H9 (cell line): Measurements from ENCODE around the gene ALX4. TPM values are rescaled to one million over a fixed set of nuclear protein-coding genes. Genes with fewer than 3 reads are reported as not detected.

Source experiments
- DNase-seq: peaks from one replicate; pipeline ENCODE4 v3.0.0-alpha.2; 2017
- H2AFZ ChIP-seq: one replicate; pipeline ENCODE4 v1.6.1; 2013; ENCODE audit warnings: mild to moderate bottlenecking, low read length, control low read depth, moderate library complexity
- H2AK5ac ChIP-seq: 2 replicates; pipeline ENCODE4 v1.6.1; 2013; ENCODE audit warnings: low read length, control low read depth, mixed read lengths; ENCODE audit not compliant: insufficient read length
- H2BK120ac ChIP-seq: one replicate; pipeline ENCODE4 v1.6.1; 2013; ENCODE audit warnings: low read depth, mild to moderate bottlenecking, low read length, control low read depth, inconsistent platforms; ENCODE audit not compliant: poor library complexity, severe bottlenecking
- H2BK12ac ChIP-seq: 2 replicates; pipeline ENCODE4 v1.6.1; 2013; ENCODE audit warnings: low read length, control low read depth, mixed read lengths, low read depth; ENCODE audit not compliant: insufficient read length
- H2BK15ac ChIP-seq: 2 replicates; pipeline ENCODE4 v1.6.1; 2013; ENCODE audit warnings: low read depth, low read length, control low read depth
- H2BK20ac ChIP-seq: one replicate; pipeline ENCODE4 v1.6.1; 2013; ENCODE audit warnings: low read depth, mild to moderate bottlenecking, low read length, control low read depth, inconsistent platforms; ENCODE audit not compliant: poor library complexity, severe bottlenecking
- H2BK5ac ChIP-seq: 2 replicates; pipeline ENCODE4 v1.6.1; 2013; ENCODE audit warnings: low read length, control low read depth, mixed read lengths; ENCODE audit not compliant: insufficient read length
- H3K14ac ChIP-seq: 2 replicates; pipeline ENCODE4 v1.6.1; 2013; ENCODE audit warnings: low read length, control low read depth; ENCODE audit not compliant: insufficient read depth
- H3K18ac ChIP-seq: 2 replicates; pipeline ENCODE4 v1.6.1; 2013; ENCODE audit warnings: low read depth, mild to moderate bottlenecking, mixed read lengths, low read length, control low read depth; ENCODE audit not compliant: insufficient read length
- H3K23ac ChIP-seq: 2 replicates; pipeline ENCODE4 v1.6.1; 2013; ENCODE audit warnings: low read length, control low read depth, mixed read lengths, low read depth; ENCODE audit not compliant: insufficient read length
- H3K23me2 ChIP-seq: 2 replicates; pipeline ENCODE4 v1.6.1; 2013; ENCODE audit warnings: low read depth, mild to moderate bottlenecking, mixed read lengths, low read length, control low read depth; ENCODE audit not compliant: insufficient read length, poor library complexity, severe bottlenecking
- H3K27ac ChIP-seq: 2 replicates; pipeline ENCODE4 v1.5.1; 2013; ENCODE audit warnings: low read length, control low read depth, mixed read lengths, low read depth; ENCODE audit not compliant: insufficient read length
- H3K27me3 ChIP-seq: 2 replicates; pipeline ENCODE4 v1.6.1; 2013; ENCODE audit warnings: low read length, control low read depth, inconsistent platforms; ENCODE audit not compliant: insufficient read depth
- H3K4ac ChIP-seq: 2 replicates; pipeline ENCODE4 v1.6.1; 2013; ENCODE audit warnings: low read depth, mild to moderate bottlenecking, control low read depth, inconsistent platforms, low read length, moderate library complexity
- H3K4me1 ChIP-seq: 2 replicates; pipeline ENCODE4 v1.6.1; 2013; ENCODE audit warnings: low read length, control low read depth, inconsistent platforms; ENCODE audit not compliant: insufficient read depth
- H3K4me2 ChIP-seq: 2 replicates; pipeline ENCODE4 v1.6.1; 2013; ENCODE audit warnings: low read length, control low read depth, mixed read lengths; ENCODE audit not compliant: insufficient read length, insufficient read depth
- H3K56ac ChIP-seq: 2 replicates; pipeline ENCODE4 v1.6.1; 2013; ENCODE audit warnings: low read depth, mild to moderate bottlenecking, mixed read lengths, low read length, control low read depth; ENCODE audit not compliant: insufficient read length
- H3K79me1 ChIP-seq: 2 replicates; pipeline ENCODE4 v1.6.1; 2013; ENCODE audit warnings: low read depth, mild to moderate bottlenecking, moderate library complexity, low read length, control low read depth, inconsistent platforms; ENCODE audit not compliant: insufficient read depth, poor library complexity, severe bottlenecking
- H3K79me2 ChIP-seq: 2 replicates; pipeline ENCODE4 v1.6.1; 2013; ENCODE audit warnings: low read length, control low read depth, inconsistent platforms; ENCODE audit not compliant: insufficient read depth
- H3K9ac ChIP-seq: 2 replicates; pipeline ENCODE4 v1.6.1; 2013; ENCODE audit warnings: low read length, control low read depth, mixed read lengths; ENCODE audit not compliant: insufficient read length; ENCODE audit errors: extremely low read depth
- H3K9me3 ChIP-seq: one replicate; pipeline ENCODE4 v1.6.1; 2013; ENCODE audit warnings: low read depth, low read length, inconsistent platforms; ENCODE audit not compliant: control insufficient read depth
- H3T11ph ChIP-seq: one replicate; pipeline ENCODE4 v1.6.1; 2013; ENCODE audit warnings: mild to moderate bottlenecking, low read length, control low read depth, inconsistent platforms
- H4K20me1 ChIP-seq: one replicate; pipeline ENCODE4 v1.6.1; 2013; ENCODE audit not compliant: control insufficient read depth, insufficient read length, insufficient read depth
- H4K5ac ChIP-seq: 2 replicates; pipeline ENCODE4 v1.6.1; 2013; ENCODE audit warnings: low read depth, mild to moderate bottlenecking, mixed read lengths, low read length, control low read depth; ENCODE audit not compliant: insufficient read length
- H4K8ac ChIP-seq: replicated peaks from 2 replicates; pipeline ENCODE4 v1.6.1; 2013; ENCODE audit warnings: low read length, control low read depth, mixed read lengths, low read depth; ENCODE audit not compliant: insufficient read length
- H4K91ac ChIP-seq: 2 replicates; pipeline ENCODE4 v1.6.1; 2013; ENCODE audit warnings: low read depth, mild to moderate bottlenecking, moderate library complexity, mixed read lengths, low read length, control low read depth; ENCODE audit not compliant: insufficient read length
- H3K27ac Mint-ChIP-seq, 3 experiments: 2 replicates in 2 of 3; 3 replicates in 1 of 3; pipeline ENCODE4 v1.8.0; 2020 to 2021; ENCODE audit warnings: mixed read lengths in 3 of 3, mild to moderate bottlenecking in 1 of 3, moderate library complexity in 1 of 3
- H3K27me3 Mint-ChIP-seq: 2 replicates; pipeline ENCODE4 v1.8.0; 2021; ENCODE audit warnings: low read depth, mild to moderate bottlenecking, moderate library complexity, mixed read lengths
- H3K36me3 Mint-ChIP-seq, 3 experiments: 2 replicates in 2 of 3; 3 replicates in 1 of 3; pipeline ENCODE4 v1.8.0; 2020 to 2021; ENCODE audit warnings: low read depth in 3 of 3, mixed read lengths in 3 of 3; ENCODE audit not compliant: insufficient read depth in 1 of 3
- H3K4me1 Mint-ChIP-seq, 2 experiments: 2 replicates each; pipeline ENCODE4 v1.8.0; 2020; ENCODE audit warnings: mixed read lengths in 2 of 2
- H3K4me3 Mint-ChIP-seq, 2 experiments: 2 replicates in 1 of 2; 3 replicates in 1 of 2; pipeline ENCODE4 v1.8.0; 2020 to 2021; ENCODE audit warnings: mild to moderate bottlenecking in 2 of 2, mixed read lengths in 2 of 2, moderate library complexity in 1 of 2
- H3K9me3 Mint-ChIP-seq, 2 experiments: 2 replicates in 1 of 2; 3 replicates in 1 of 2; pipeline ENCODE4 v1.8.0; 2020; ENCODE audit warnings: mild to moderate bottlenecking in 2 of 2, mixed read lengths in 2 of 2, moderate library complexity in 1 of 2
- CTCF ChIP-seq: fragments of 200-600 bp; sonication (generic); conservative IDR thresholded peaks from 3 replicates; pipeline ENCODE4 v1.8.0; 2021; ENCODE audit warnings: antibody characterized with exemption, mild to moderate bottlenecking
- WGBS: extraction: QIAGEN DNeasy Blood & Tissue Kit; methylation state at CpG from one replicate; pipeline ENCODE4 v1.1.7; 2013; ENCODE audit warnings: missing lambda C conversion rate, low lambda C conversion rate, mixed read lengths; ENCODE audit not compliant: insufficient read length; ENCODE audit errors: extremely low coverage; 5-methylcytosine and 5-hydroxymethylcytosine counted together
- total RNA-seq: library from RNA; stranded (reverse); gene quantifications from 2 replicates; pipeline ENCODE4 v1.2.1, GENCODE V29; 2021

ALX4 gene
- total RNA-seq, 1 experiment from 2014 or later = not detected

GRCh38 chr11:44325698-44326097, 15.8 kb upstream of the ALX4 start:
- H3K79me1 ChIP-seq = no peaks in the 10 kb centered on the region

More at GRCh38 chr11:44325698-44326097, 15.8 kb upstream of the ALX4 start:
- Histone ChIP-seq H2AFZ (no peak overlapping the region), H2BK12ac (no peak overlapping the region), H4K5ac (no peak overlapping the region), H2BK15ac (no peak overlapping the region), H4K91ac (no peak overlapping the region), H3K56ac (no peak overlapping the region), H3K9me3 (no peaks in the 10 kb centered on the region), H2BK120ac (no peak overlapping the region), H2BK20ac (no peak overlapping the region), H3K4ac (no peak overlapping the region), H3K27me3 (peaks cover 43% of the 10 kb centered on the region), H4K20me1 (no peaks in the 10 kb centered on the region), H3K4me1 (no peaks in the 10 kb centered on the region), H3T11ph (no peak overlapping the region), H4K8ac (no peak overlapping the region), H3K23ac (no peak overlapping the region), H3K4me2 (no peak overlapping the region), H2AK5ac (no peak overlapping the region), H3K79me2 (no peaks in the 10 kb centered on the region), H3K23me2 (no peaks in the 10 kb centered on the region), H3K14ac (no peak overlapping the region), H2BK5ac (no peak overlapping the region), H3K18ac (no peak overlapping the region), H3K27ac (no peak overlapping the region), H3K9ac (no peak overlapping the region)
- DNase-seq = no peak
- Mint-ChIP-seq H3K9me3 (peaks cover 0 to 1% of the 10 kb centered on the region in 2 experiments; a peak in 1 of 5 replicates), H3K4me1 (peaks cover 0 to 19% of the 10 kb centered on the region in 2 experiments; a peak in 3 of 4 replicates), H3K27me3 (peaks cover 97% of the 10 kb centered on the region), H3K36me3 (no peaks in the 10 kb centered on the region), H3K27ac (no peak overlapping the region), H3K4me3 (no peak overlapping the region)
- no peak for TF ChIP-seq CTCF
- no CpG with 5 or more reads among the region's 5 CpGs for WGBS
